Testis (tissue), 2 donors: ENCODE results near the gene LPAR1.

Experiments used
- POLR2A ChIP-seq: fragments of 450-650 bp; IDR thresholded peaks from one replicate; pipeline ENCODE4 v1.6.1; 2017; ENCODE audit warnings: antibody characterized with exemption, mild to moderate bottlenecking, moderate library complexity
- TF ChIP-seq, protein P1 (sequence below), 3 experiments: fragments of 450-650 bp in 2 of 3; fragments of 200-600 bp in 1 of 3; sonication (generic) in 1 of 3; IDR thresholded peaks; one replicate each; pipeline ENCODE4 v1.5.1; 2016 to 2019; ENCODE audit warnings: antibody characterized with exemption in 3 of 3, mild to moderate bottlenecking in 2 of 3, moderate library complexity in 1 of 3

GRCh38 chr9:111074395-111074794 is 36.1 kb upstream of the LPAR1 start:
- TF ChIP-seq, protein P1, sequence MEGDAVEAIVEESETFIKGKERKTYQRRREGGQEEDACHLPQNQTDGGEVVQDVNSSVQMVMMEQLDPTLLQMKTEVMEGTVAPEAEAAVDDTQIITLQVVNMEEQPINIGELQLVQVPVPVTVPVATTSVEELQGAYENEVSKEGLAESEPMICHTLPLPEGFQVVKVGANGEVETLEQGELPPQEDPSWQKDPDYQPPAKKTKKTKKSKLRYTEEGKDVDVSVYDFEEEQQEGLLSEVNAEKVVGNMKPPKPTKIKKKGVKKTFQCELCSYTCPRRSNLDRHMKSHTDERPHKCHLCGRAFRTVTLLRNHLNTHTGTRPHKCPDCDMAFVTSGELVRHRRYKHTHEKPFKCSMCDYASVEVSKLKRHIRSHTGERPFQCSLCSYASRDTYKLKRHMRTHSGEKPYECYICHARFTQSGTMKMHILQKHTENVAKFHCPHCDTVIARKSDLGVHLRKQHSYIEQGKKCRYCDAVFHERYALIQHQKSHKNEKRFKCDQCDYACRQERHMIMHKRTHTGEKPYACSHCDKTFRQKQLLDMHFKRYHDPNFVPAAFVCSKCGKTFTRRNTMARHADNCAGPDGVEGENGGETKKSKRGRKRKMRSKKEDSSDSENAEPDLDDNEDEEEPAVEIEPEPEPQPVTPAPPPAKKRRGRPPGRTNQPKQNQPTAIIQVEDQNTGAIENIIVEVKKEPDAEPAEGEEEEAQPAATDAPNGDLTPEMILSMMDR (IDR thresholded peaks at IDR 0.05) = no peak
- TF ChIP-seq POLR2A = no peak
